SW480 (cell line): ENCODE measurements around the gene ITGA11.

Experiments
- DNase-seq: peaks from one replicate; pipeline ENCODE4 v3.0.0-alpha.2; 2016; ENCODE audit warnings: low spot score

ITGA11 gene

DNA sequence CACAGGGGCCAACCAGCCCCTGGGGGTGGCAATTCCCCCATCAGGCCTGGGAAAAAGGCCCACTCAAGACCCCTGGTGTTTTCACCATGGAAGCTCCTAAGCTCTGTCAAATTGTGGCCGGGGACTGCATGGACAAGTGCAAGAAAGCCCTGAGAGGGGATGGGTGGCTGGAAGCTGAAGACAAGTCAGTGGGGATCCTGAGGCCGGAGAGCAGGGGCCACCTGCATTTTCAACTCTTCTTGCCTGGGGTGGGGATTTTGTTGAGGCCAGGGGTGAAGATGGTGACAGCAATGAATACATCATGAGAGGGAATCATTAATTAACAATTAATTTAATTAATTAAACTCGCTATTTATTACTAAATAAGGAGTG is 120.5 kb downstream of the ITGA11 start:
- DNase-seq: no peak

DNA sequence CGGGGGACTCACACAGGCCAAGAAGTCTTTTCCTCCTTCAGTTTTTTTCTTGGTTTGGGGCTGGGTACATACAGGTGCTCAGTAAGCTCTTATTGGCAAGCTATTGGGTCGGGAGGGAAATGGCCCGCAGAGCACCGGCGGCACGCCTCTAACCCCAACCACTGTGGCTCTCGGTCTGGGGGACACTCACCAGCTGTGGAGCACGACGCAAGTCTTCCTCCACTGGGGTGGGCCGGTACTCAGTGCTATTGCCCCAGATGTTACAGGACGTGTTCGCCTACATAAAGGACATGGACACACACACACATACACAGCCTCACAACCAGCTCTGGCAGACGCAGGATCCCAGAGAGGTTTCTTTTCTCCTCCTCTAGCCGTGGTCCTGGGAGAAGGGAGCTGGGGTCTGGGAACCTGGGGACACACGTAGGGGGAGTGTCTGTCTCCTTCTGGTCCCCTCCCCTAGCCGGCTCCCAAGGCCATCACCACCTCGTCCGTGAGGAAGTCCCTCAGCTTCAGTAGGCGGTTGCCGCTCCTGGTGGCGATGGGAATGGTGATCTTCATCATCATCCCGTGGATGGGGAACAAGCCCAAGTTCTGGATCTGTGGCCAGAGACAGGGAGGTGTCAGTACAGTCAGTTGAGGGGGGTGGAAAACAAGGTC is 121.0 kb downstream of the ITGA11 start:
- DNase-seq: no peak

DNA sequence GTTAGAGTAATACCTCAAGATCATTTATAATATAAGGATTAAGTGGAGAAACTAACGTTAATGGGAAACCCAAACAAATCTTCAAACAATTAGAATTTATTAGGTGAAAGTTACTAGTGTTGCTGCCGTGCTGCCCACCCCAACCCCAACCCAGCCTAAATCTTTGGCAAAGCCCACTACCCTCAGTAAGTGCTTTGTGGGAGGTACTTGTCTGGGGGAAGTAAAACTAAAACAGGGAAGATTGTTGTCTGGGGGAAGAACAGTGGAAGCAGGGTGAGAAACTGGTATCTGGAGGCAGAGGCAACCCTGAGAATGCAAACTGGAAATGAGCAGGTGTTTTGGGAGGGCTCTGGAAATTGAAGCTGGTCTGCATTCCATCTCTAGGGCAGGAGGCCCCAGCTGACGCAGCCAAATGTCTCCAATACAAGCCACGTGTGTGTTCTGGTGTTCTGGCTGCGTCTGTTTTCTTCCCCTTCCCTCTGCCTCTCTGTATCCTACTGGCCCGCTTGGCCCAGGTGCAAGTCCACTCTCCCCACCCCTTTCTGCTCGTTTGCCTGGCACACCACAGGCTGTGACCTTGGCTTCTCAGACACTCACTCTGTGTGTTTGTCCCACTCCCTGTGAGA is 121.7 kb downstream of the ITGA11 start:
- no peak for DNase-seq

DNA sequence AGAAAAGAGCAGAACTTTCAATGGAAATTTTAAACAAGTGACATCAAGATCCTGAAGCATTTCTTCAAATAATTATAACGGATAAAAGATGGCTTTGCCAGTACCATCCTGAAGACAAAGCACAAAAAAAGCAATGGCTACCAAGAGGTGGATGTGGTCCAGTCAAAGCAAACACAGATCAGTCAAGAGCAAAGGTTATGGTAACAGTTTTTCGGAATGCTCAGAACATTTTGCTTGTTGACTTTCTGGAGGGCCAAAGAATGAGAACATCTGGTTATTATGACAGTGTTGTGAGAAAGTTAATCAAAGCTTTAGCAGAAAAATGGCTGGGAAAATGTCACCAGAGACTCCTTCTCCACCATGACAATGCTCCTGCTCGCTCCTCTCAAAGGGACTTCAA is 122.9 kb downstream of the ITGA11 start:
- DNase-seq: no peak

DNA sequence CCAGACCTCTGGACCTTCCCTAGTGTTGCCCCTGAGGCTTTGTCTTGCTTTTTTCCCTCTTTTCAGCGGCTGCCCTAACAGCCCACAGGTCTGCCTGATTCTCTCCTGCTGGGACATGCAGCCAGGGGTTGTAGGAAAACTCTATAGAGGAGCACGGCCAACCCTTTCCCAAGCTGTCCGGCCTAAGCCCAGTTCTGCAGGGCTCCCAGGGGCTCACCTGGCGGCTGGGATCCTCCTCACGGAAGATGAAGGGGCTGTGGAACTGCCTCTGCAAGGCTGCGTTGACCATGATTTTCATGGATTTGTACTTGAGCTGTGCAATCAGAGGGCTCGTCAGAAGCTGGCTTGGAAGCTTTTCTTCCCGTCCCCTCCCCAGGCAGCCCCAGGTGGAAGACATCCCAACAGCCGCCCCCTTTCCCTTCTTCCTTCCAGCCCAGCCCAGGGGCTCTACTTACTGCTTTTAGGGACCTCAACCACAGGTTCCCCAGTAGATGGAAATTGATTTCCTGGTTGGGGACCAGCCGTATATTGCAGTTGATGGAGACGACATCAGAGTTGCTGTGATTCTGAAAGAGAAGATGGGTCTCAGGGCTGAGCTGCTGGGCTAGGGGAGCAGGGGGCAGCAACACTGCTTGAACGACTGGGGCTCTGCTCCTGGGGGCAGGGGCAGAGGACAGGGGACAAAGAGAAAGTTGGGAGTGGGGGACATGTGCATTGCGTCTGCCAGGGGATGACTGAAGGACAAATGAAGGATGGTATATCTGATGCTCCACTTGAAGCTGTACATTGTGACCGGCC is 124.6 kb downstream of the ITGA11 start:
- no peak for DNase-seq

DNA sequence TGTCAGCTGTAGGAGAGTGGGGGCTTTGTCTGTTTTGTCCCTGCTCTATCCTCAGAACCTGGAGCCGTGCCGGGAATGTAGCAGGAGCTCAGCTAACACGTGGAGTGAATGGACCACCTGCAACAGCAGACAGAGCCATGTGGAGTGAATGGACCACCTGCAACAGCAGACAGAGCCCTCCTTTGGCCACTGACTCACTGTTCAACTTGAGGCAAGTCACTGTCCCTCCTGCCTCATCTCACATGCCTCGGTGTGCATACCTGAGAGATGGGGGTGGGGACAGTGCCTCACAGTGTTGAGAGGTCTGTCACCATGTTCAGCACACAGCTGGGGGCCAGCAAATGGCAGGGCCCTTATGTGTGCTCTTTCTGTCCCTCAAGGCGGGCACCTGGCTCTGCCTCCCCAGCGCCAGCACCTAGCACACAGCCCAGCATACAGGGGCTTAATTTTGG is 126.5 kb downstream of the ITGA11 start:
- no peak for DNase-seq

DNA sequence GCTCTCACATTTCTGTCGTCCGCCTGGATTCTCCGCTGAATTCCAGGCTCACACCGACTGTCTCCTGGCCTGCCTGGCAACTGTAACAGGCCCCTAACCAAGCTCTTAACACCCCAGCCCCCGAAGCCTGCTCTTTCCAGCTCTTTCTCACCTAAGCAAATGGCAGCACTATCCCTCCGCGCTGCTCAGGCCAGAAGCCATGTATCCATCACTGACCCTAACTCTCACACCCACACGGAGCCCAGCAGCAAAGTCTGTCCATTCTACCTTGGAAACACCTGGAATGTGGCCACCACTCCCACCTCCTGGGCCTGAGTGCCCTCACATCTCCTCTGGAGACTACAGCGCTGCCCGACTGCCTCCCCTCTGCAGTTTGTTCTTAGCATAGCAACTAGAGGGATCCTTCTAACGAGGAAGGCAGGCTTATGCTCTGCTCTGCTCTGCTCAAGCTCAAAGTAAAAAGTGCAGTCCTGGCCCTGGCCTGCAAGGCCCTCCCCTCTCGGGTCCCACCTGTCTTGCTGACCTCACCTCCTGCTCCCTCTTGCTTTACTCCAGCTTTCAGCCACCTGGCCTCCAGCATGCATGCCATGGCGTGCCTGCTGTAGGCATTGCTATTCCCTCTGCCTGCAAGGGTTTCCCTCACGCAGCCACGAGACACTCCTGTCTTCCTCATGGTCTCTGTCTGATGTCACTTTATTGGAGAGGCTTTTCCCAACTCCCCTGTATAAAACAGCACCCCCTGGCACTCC is 127.2 kb downstream of the ITGA11 start:
- DNase-seq: no peak

DNA sequence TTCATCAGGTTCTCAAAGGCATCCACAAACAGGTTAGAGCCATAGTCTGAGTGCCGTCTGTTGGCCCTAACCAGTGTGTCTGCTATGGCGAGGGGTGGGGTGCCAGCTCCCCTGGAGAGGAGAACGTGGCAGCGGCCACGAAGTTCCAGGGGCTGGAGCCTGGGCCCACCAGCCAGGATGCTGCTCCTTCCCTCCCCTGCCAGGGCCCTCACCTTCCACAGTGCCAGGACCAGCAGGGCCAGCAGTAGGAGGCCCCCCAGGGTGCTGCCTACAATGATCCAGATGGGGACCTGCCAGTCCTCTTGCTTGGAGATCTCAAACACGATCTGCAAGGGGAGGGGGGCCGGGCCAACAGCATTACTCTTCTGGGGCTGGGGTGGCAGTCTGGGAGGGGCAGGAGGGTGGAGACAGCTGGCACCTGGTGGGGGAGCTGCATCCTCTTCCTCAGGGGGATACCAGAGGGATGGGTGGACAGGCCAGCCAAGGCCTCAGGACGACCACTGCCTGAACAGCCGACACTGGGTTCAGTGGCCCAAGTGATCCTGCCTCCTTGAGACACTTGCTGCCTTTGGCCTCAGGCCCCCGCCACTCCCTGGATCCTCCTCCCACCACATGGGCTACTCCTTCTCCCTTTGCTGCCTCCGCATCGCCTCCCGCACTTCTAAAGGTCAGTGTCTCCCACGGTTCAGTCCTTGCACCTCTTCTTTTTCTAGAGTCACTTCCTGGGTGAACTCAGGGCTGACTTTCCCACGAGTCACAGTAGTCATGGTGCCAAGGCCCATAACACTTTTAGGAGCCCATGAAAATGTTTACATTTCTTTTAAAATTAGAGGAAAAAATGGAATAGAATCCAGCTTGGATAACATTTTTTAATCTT is 128.2 kb downstream of the ITGA11 start:
- DNase-seq: no peak

DNA sequence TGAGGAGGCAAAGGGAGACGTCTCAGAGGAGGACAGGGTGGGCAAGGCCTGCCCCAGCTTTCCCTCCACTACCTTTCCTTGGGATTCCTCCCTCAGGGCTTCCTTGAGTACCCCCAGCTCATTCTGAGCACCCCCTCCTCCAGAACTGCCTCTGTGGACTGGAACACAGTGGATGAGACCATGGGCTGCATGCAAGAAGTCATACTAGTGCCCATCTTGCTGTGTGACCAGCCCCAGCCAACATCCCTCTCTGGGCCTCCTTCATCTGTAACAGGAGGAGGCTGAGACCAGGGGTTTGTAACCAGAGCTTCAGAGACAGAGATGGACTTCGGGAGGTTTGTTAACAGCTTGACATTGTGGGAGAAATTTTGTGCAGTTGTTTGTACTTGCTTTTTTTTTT is 128.8 kb downstream of the ITGA11 start:
- no peak for DNase-seq

DNA sequence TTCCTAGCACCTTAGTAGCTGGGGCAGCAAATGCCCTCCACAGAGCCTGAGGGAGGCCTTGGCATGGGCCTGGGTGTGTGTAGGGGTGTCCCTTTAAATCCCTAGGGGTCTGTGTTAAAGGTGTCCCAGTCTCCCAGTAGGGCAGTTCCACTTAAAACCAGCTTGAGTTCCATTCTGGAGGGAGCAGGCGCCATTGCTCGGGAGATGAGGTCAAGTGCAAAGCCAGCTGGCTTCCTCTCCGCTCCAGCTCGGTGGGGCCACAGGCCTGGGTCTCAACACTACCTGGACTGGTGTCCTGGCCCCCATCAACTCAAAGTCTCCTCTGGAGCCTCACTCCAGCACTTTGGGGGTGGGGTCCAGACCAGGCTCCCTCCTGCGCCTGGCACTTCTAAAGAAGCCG is 129.2 kb downstream of the ITGA11 start:
- DNase-seq: no peak

DNA sequence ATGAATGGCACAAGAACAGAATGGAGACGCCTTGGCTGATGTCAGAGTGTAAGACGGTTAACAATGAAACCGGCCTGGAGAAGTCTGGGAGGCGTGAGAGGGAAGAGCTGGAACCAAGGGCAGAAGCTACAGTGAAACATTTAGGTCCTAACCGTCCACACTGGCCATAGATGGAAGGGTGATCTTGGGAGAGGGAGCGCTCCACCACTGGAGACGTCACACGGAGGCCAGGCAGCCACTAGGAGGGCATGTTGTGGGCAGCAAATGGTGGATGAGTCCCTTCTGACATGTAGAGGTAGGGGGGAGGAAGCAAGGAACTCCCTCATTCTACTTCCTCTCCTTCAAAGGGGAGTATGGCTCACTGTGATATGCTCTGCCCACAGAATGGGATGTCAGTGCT is 130.7 kb downstream of the ITGA11 start:
- DNase-seq: no peak

DNA sequence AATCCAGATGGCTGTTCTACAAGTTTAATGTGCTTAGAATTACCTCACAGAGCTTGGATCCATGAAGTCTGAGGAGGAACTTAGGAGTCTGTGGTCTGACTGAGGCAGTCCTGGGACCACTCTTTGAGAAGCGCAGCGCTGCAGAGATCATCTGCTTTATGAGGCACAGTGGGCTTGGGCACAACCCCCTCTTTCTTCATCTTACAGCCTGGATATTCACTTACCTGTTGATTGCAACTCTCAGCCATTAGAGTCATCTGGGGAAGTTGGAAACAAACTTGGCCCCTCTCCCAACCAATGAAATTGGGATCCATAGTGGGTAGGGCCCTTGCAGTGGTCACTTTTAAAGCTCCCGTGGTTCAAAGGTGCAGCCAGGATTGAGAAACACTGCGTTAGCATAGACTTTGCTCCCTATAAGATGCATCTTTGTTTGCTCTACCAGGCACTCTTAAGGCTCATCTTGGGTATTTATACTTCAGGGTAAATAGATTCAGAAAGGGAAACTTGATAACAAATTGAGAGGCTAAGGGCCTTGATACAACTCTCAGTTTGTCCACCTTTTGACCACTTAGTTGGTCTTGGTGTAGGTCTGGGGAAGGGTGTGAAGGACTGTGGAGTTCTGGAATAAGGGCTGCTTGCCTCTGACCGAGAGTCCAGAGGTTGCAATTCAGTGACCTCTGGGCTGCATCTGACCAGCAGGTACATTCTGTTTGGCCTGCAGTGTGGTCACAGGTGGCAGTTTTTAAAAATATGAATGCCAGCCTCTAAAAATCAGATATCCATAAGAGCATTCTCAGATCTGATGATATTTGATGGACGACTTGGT is 131.6 kb downstream of the ITGA11 start:
- DNase-seq: no peak

DNA sequence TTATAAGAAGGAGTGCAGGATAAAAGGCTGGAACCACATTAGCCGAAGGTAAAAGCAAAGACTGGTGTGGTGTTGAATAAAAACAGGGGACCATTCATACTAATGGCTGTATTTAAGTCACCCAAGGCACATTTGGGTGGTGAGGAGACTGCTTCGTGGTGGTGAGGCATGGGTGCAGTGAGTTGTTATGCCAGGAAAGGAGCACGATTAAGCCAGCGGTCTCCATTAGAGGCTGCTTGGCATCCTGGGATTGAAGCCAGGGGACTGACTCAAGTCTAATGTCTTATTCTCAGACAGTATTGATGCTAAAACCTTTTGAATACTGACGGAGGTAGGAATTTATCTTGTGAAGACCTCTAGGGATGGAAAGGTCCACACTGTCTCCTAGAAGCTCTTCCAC is 132.5 kb downstream of the ITGA11 start:
- DNase-seq: no peak

DNA sequence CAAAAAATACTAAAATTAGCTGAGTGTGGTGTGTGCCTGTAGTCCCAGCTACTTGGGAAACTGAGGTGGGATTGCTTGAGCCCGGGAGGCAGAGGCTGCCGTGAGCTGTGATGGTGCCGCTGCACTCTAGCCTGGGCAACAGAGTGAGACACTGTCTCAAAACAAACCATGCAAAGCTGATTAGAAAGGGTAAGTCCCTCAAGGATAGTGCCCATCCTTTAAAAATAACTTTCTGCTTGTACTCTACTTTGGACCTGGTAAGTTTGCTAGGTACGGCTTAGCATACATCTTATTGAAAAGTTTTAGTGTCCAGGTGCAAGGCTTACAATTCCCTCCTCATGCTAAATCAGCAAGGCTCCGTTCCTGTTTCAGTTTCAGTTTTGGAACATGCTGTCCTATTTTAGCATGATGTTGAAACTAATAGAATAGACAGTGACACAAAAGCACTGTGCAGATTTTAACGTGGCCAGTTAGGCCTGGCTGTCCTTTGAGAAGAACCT is 133.0 kb downstream of the ITGA11 start:
- no peak for DNase-seq

DNA sequence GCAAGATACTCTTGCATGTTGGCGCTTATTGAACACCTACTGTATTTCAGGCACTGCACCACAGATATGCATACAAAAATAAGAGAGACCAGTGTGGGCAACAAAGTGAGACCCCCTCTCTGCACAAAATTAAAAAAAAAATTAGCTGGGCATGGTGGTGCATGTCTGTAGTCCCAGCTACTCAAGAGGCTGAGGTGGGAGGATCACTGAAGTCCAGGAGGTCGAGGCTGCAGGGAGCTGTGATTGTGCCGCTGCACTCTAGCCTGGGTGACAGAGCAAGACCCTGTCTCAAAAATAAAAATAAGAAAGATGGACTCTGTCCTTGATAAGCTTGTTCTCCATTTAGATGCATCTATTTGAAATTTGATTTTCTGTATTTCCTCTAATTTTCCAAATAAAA is 133.6 kb downstream of the ITGA11 start:
- DNase-seq: no peak

DNA sequence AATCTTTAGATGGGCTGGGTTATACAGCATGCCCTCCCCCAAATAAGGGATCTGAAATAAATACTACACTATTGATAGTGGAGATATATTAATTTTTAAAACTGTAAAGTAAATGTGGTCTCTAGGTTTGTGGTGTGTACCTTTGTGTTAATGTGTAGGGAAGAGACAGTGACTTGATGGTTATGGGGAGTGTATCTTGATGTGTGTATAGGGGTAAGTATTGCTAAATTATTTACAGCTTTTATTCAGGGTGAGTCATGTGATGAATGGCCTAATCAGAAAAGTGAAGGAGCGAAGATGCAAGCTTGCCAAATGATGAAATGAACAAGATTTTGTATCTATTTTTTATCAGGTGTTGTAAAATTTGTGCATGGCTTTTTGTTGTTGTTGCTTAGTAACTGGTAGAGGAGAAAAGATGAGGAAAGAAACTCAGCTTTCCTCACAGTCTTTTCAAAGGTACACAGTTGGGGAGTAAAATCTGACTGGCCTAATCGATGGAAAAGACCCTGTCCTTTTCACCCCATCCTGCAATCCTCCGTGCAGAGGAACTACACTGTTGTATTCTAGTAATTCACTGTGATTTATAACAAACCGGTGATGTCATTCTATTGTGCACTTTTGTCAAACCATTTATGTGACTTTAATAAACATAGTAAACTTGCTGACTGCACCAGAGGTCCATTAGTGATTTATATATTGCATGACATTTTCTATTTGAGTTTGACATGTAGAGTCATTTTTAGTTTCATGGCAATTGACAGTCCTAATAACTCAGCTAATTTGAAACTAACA is 136.8 kb downstream of the ITGA11 start:
- no peak for DNase-seq

DNA sequence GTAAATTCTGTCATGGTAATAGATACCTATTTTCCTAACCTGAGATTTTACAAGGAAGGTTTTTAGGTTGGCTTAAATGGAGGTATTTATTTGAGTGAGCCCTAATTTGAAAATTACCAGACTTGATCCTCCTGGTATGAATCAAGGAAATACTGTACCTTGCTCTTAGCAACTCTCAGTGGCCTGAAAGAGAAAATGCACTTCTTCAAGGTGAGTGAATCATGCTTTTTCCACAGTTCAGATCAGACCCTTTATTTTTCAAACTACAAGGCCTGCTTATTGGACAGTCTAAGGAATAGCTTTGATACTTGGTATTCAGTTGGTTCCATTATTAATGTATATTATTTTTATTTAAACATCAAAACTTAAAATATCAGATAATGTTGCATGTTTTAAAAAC is 139.0 kb downstream of the ITGA11 start:
- DNase-seq: no peak

DNA sequence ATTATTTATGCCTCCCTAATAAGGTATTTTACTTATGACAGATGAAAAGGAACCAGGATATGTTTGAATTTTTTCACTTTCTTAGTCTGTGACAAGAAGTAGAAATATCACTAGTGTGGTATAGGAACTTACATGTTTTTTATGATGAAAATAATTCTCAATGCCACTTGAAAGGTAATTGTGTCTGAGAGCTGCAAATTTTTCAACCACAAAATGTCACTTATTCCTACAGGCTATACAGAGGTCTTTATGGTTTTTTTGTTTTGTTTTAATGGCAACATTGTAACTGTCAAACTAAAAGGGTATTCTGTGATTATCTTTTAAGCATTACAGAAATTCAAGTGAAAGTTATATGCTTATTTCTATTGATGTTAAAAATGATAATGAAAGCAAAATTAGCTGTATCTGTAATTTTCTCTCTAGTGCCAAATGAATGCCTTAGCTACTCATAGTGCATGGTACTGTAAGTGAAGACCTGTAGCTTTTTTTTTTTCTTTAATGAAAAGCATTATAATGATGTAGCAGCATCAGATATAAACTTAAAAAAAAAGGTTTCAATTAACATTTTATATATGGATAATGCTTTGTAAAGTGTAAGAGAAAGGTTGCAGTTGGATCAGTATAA is 139.7 kb downstream of the ITGA11 start:
- no peak for DNase-seq

DNA sequence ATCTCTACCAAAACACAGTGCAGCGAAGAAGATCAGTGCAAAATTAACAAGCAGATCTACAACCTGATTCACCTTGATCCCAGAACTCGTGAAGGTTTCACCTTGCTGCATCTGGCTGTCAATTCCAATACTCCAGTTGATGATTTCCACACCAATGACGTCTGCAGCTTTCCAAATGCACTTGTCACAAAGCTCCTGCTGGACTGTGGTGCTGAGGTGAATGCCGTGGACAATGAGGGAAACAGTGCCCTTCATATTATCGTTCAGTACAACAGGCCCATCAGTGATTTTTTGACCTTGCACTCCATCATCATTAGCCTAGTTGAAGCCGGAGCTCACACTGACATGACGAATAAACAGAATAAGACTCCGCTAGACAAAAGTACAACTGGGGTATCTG is 141.2 kb downstream of the ITGA11 start:
- no peak for DNase-seq
